GM21723 (cell line): ENCODE data around the gene ZFP3.
"Not testable (repeated sequence)": the region's sequence is repeated elsewhere in the genome, so short reads cannot be mapped to it uniquely, and the experiment has no call there.

Experiments
- ATAC-seq: cut with Tn5 transposase; IDR thresholded peaks from one replicate; pipeline ENCODE4 v1.9.1; 2021; ENCODE audit warnings: mild to moderate bottlenecking, moderate library complexity; ENCODE audit not compliant: unreplicated experiment

Gene ZFP3

GRCh38 chr17:5124125-5124760 is 46.0 kb downstream of the ZFP3 start:
- not testable (repeated sequence) for ATAC-seq

DNA sequence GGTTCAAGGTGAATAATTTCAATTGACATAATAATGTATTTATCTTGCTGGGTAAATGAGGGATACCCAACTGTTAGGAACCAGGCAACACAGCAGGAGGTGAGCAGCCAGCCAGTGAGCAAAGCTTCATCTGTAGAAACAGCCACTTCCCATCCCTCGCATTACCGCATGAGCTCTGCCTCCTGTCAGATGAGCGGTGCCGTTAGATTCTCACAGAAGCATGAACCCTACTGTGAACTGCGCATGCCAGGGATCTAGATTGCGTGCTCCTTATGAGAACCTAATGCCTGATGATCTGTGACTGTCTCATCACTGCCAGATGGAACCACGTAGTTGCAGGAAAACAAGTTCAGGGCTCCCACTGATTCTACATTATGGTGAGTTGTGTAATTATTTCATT is 46.6 kb downstream of the ZFP3 start:
- ATAC-seq, result not testable (repeated sequence)

DNA sequence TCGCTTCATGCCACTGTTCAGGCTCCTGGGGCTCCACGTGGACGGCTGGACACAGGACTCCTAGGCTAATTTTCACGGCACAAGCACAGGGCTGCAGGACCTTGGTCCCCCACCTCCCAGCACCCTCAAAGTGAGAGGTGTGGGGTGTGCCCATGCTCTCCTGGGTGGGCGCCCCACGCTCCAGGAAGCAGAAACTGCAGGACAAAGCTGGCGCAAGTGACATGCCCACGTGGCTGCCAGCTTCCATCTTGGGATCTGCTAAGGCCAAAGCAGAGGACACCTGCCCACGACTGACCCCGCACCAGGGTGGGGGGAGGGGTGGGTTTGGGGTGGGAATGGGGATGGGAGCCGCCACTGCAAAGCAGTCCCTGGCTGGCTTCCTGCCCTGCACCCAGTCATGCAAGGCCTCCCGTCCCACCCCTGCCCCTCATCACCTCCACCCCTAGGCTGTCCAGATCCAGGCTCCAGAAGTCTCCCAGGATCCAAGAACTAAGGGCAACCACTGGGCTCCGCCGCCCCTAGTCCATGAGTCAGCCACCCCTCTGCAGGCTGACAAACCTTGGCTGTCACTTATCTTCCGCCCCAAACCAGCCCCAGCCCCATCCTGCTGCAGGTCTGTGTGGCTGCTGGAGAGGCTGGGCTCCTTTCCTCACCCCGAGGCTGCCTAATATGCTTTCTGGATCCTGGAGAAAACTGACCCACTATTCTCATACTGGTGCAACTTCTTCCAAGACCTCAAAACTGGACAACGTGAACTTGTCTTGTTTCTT is 48.6 kb downstream of the ZFP3 start:
- ATAC-seq, result no peak

DNA sequence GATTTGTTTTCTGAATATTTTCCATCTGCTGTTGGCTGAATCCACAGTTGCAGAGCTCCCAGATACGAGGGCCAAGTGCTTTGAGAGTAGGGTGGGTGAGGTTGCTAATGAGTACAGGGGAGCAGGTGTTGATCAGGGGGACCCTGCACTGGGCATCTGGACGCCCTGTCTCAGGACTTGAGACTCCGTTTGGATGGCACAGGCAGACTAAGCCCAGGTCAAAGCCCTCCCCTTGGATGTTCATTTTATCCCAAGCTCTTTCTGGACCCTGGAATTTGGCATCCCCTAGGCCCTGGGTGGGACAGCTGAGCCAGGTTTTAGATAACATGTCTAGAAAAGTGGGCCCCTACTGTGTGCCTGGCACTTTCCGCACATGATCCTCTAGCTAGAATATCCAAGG is 49.6 kb downstream of the ZFP3 start:
- ATAC-seq, result no peak

- ATAC-seq, result not testable (repeated sequence)
Measured at GRCh38 chr17:5128387-5128786, 50.1 kb downstream of the ZFP3 start.

- no peak for ATAC-seq
Measured at GRCh38 chr17:5128905-5129535, 50.8 kb downstream of the ZFP3 start.

DNA sequence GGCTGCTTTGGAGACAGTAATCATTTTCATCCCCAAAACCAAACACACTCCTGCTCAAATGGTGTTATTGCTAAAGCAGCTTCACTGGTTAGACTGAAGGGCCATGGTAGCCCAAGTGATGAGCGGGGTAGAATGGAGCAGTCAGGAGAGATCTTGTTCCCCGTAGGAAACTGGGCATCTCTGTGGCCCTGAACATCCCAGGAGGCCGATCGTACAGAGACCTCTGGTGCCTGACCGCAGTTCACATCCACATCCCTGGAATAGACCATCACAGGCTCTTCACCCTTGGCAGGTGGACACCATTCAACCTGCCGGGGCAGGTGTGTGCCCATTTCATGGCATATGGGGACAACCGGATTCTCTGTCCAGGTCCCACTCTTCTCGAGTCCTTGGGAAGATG is 51.5 kb downstream of the ZFP3 start:
- ATAC-seq, result not testable (repeated sequence)

DNA sequence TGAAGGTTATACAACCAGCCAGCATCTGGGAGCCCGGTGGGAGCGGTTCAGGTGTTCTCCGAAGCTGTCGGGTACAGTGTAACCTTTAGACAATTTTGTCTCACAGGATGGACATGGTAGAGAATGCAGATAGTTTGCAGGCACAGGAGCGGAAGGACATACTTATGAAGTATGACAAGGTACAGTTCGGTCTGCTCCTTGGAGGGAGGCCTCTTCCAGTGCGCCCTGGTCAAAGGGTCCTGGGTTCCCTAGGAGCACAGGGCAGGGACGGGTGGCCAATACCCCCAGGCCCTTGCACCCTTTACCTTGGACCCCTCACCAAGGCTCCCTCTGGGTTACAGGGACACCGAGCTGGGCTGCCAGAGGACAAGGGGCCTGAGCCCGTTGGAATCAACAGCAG is 52.0 kb downstream of the ZFP3 start:
- ATAC-seq, result not testable (repeated sequence)

DNA sequence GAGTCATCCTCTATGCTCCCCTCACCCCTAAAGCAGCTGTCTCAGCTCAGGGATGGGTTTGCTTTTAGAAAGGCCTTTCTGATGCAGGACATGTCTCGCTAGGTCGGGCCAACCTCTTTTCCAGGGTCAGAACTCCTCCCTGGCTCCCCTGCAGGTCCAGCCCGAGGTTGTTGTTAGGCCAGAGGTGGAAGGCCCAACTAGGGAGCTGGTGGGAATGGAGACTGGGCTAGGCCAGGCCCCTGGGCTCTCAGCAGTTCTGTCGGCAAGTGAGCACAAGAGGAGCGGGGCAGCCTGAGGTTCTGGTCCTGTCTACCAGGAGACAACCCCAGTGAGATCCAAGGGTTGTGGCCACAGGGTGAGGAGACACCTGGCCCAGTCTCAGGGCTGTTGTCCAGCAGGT is 52.4 kb downstream of the ZFP3 start:
- not testable (repeated sequence) for ATAC-seq

DNA sequence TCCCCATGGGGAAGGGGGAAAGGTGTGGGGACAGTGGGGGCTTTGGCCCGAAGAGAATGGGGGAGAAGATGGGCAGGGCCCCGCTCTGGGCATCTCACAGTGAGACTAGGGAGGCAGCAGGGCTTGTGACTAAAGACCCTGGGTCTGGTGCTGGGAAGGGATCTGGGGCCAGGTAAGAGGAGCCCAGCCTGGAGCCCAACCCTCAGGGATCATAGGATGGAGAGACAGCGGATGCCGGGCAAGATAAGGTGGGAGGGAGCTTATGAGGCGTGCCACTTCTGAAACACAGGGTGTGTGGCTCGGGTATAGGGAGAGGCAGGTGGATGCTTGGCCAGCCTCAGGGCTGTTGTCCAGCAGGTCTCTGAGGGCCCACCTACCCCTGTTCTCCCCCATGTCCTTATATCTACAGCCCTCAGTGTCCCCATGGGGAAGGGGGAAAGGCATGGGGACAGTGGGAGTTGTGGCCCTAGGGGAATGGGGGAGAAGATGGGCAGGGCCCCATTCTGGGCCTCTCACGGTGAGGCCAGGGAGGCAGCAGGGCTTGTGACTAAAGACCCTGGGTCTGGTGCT is 53.0 kb downstream of the ZFP3 start:
- no peak for ATAC-seq

GRCh38 chr17:5131799-5132502 is 53.7 kb downstream of the ZFP3 start:
- ATAC-seq, result not testable (repeated sequence)

- ATAC-seq, result not testable (repeated sequence)
Measured at GRCh38 chr17:5132503-5133225, 54.4 kb downstream of the ZFP3 start.

DNA sequence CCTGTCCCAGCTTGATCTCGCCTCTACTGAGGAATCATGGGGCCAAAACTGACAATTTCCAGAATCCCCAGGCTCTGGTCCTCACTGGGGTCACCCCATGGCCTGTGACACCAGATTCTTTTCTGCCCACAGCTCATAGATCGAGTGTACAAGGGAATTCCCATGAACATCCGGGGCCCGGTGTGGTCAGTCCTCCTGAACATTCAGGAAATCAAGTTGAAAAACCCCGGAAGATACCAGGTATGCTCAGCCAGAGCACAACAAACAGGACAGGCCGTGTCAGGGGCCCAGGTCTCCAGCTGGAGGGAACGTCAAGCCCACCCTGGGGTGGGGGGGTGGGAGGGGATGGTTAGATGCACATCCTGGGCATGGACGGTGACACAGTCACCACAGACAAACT is 55.0 kb downstream of the ZFP3 start:
- ATAC-seq, result no peak

DNA sequence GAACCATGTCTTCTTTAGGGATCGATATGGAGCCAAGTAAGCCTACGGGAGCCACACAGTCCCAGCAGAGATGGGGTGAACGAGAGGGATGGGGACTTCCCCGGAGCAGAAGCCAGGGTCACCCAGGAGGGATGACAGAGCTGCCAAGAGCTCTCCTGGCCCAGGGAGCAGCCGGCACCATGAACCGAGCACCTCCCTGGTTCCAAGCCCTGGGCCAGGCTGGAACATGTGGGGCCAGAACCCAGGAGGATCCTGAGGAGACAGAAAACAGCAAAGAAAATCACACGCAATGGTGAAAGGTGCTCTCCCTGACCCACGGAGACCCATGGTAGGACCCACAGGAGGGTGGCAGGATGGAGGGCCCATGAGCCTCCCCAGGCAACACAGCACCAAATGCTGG is 55.7 kb downstream of the ZFP3 start:
- ATAC-seq, result not testable (repeated sequence)

DNA sequence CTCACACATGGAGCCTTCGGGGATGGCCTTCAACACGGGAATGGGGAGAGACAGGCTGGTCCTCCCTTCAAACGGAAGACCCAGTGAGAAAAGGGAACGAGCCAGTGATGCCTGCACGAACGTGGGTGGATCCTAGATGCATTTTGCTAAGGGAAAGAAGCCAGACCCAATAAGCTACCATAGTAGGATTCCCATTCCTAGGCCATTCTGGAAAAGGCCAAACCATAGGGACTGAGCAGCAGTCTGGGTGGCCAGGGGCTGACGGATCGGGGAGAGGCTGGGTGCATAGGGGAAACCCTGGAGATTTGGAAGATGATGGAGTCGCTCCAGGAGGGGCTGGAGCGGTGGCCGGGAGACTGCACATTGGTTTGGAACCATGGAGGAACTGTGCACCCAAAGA is 56.3 kb downstream of the ZFP3 start:
- ATAC-seq, result not testable (repeated sequence)

- ATAC-seq, result not testable (repeated sequence)
Measured at GRCh38 chr17:5135131-5135712, 57.0 kb downstream of the ZFP3 start.

GRCh38 chr17:5135726-5136579 is 57.7 kb downstream of the ZFP3 start:
- no peak for ATAC-seq

- not testable (repeated sequence) for ATAC-seq
Measured at GRCh38 chr17:5136580-5137412, 58.5 kb downstream of the ZFP3 start.
